ENCODE data around the gene SESN1. TPM values are rescaled to one million over a fixed set of nuclear protein-coding genes. Genes with fewer than 3 reads are reported as not detected.

SESN1 gene
- total RNA-seq, 1 experiment from 2014 or later, result 30.2 TPM

GRCh38 chr6:109050447-109051102, 44.1 kb downstream of the SESN1 start:
- no peak overlapping the region for H3K4me3 Mint-ChIP-seq
- ChIA-PET CTCF (no interaction called here), POLR2A (interaction anchor here (1.3 kb wide), 1 partner anchor 105 kb away, joined by 3 read pairs; no protein-coding TSS in a partner anchor)
- H3K9me3 Mint-ChIP-seq, result peaks cover 17% of the 10 kb centered on the region
- no peaks in the 10 kb centered on the region for H3K27me3 Mint-ChIP-seq (ENCODE audit: low read depth)
- no peak for TF ChIP-seq JAZF1 (CRISPR knock-in tag; IDR thresholded peaks at IDR 0.05)
- TF ChIP-seq IRF2 (CRISPR knock-in tag; IDR thresholded peaks at IDR 0.05; ENCODE audit: borderline replicate concordance, low read depth), result no peak
- peak; percentile 32; the same call in 1 of the 2 replicates for TF ChIP-seq GABPB1 (CRISPR knock-in tag; IDR thresholded peaks at IDR 0.05)
- no peak for DNase-seq (ENCODE audit: low spot score)
- ATAC-seq, result no peak
- H3K4me1 Mint-ChIP-seq, result peaks cover 13% of the 10 kb centered on the region
- peaks cover 13% of the 10 kb centered on the region for H3K36me3 Mint-ChIP-seq
- 0 out of 2 replicates have a peak overlapping the region, but pooled peaks have one; percentile 36 for H3K27ac Mint-ChIP-seq

GRCh38 chr6:109050012-109050411, 44.6 kb downstream of the SESN1 start:
- no peak overlapping the region for H3K27ac Mint-ChIP-seq
- ATAC-seq, result no peak
- TF ChIP-seq ZNF423 (CRISPR knock-in tag; IDR thresholded peaks at IDR 0.05), result no peak
- no peak for TF ChIP-seq MAX (CRISPR knock-in tag; IDR thresholded peaks at IDR 0.05)
- no peak for TF ChIP-seq NR2C2 (CRISPR knock-in tag; IDR thresholded peaks at IDR 0.05)
- no peak for TF ChIP-seq CREB1 (CRISPR knock-in tag; IDR thresholded peaks at IDR 0.05)
- TF ChIP-seq JUN (CRISPR knock-in tag; IDR thresholded peaks at IDR 0.05), result no peak
- no peak for TF ChIP-seq AFF4 (CRISPR knock-in tag; IDR thresholded peaks at IDR 0.05; ENCODE audit: borderline replicate concordance)
- TF ChIP-seq PRDM15 (CRISPR knock-in tag; IDR thresholded peaks at IDR 0.05), result no peak
- no peak for TF ChIP-seq TCF7 (CRISPR knock-in tag; IDR thresholded peaks at IDR 0.05; ENCODE audit: low read depth)
- no peak for TF ChIP-seq PREB (CRISPR knock-in tag; IDR thresholded peaks at IDR 0.05; ENCODE audit: borderline replicate concordance)
- no peak for TF ChIP-seq ATF2 (CRISPR knock-in tag; IDR thresholded peaks at IDR 0.05; ENCODE audit: borderline replicate concordance, low read depth)
- no peak for TF ChIP-seq NR1H2 (CRISPR knock-in tag; IDR thresholded peaks at IDR 0.05)
- no peak for TF ChIP-seq MLX (CRISPR knock-in tag; IDR thresholded peaks at IDR 0.05)
- ChIA-PET POLR2A (interaction anchor here (0.7 to 1.3 kb wide), 2 partner anchors 102 to 105 kb away, joined by 3 to 5 read pairs; no protein-coding TSS in a partner anchor), CTCF (no interaction called here)
- H3K4me3 Mint-ChIP-seq, result no peak overlapping the region
- peaks cover 22% of the 10 kb centered on the region for H3K9me3 Mint-ChIP-seq
- peaks cover 13% of the 10 kb centered on the region for H3K4me1 Mint-ChIP-seq
- H3K36me3 Mint-ChIP-seq, result peaks cover 16% of the 10 kb centered on the region
- H3K27me3 Mint-ChIP-seq (ENCODE audit: low read depth), result no peaks in the 10 kb centered on the region
- no peak for DNase-seq (ENCODE audit: low spot score)
